Ishikawa (cell line): ENCODE results near the gene CCND3.

Experiments used
- CEBPB ChIP-seq: IDR thresholded peaks from 2 replicates; pipeline ENCODE4 v1.6.1; 2012
- CREB1 ChIP-seq: IDR thresholded peaks from 2 replicates; pipeline ENCODE4 v1.6.1; 2012; ENCODE audit warnings: low read depth
- EGR1 ChIP-seq: IDR thresholded peaks from 2 replicates; pipeline ENCODE4 v1.6.1; 2012
- EP300 ChIP-seq: IDR thresholded peaks from 2 replicates; pipeline ENCODE4 v1.6.1; 2012; ENCODE audit warnings: borderline replicate concordance
- FOXM1 ChIP-seq: IDR thresholded peaks from 2 replicates; pipeline ENCODE4 v1.6.1; 2012; ENCODE audit warnings: low read depth, borderline replicate concordance
- RAD21 ChIP-seq: IDR thresholded peaks from 2 replicates; pipeline ENCODE4 v1.6.1; 2012; ENCODE audit warnings: low read depth
- TAF1 ChIP-seq: IDR thresholded peaks from 2 replicates; pipeline ENCODE4 v1.6.1; 2012; ENCODE audit warnings: low read depth, mild to moderate bottlenecking
- TCF12 ChIP-seq: IDR thresholded peaks from 2 replicates; pipeline ENCODE4 v1.6.1; 2012; ENCODE audit warnings: low read depth
- USF1 ChIP-seq: IDR thresholded peaks from 2 replicates; pipeline ENCODE4 v1.6.1; 2012
- YY1 ChIP-seq: IDR thresholded peaks from 2 replicates; pipeline ENCODE4 v1.6.1; 2012; ENCODE audit warnings: low read depth
- ZBTB7A ChIP-seq: IDR thresholded peaks from 2 replicates; pipeline ENCODE4 v1.6.1; 2012; ENCODE audit warnings: low read depth

GRCh38 chr6:41943456-41943855, 1.8 kb upstream of the CCND3 start:
- TF ChIP-seq EP300: no peak
- no peak for TF ChIP-seq YY1
- TF ChIP-seq TAF1: no peak
- TF ChIP-seq CEBPB: no peak
- TF ChIP-seq USF1: no peak
- TF ChIP-seq ZBTB7A: no peak
- no peak for TF ChIP-seq EGR1
- TF ChIP-seq RAD21: no peak
- no peak for TF ChIP-seq FOXM1
- TF ChIP-seq TCF12: no peak
- TF ChIP-seq CREB1: no peak
